Hematopoietic multipotent progenitor cell treated with erythropoietin and hydrocortisone succinate and interleukin-3 and kit ligand, for 17 days (in vitro differentiated cells): Measurements from ENCODE around the gene MRPS26.
"Not testable (repeated sequence)": the region's sequence is repeated elsewhere in the genome, so short reads cannot be mapped to it uniquely, and the experiment has no call there.

Experiments
- DNase-seq: peaks from one replicate; pipeline ENCODE4 v3.0.0-alpha.2; 2015; ENCODE audit warnings: low spot score

MRPS26 gene

DNA sequence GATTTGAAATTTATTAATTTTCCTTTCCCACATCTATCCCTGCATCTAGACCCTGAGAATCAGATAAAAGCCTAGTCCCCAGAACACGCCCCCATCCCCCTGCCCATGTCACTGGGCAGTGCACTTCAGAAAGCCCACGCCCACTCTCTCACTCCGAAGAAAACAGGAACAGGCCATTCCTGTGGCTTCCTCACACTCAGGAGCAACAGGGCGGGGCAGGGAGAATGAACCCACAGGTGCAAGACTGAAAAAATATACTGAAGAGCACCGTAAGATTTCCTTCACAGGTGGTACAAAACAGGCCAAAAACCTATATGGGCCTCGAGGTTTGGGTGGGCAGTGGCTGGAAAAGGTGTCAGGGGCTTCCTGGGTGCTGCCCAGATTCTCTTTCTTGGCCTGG is 29.0 kb downstream of the MRPS26 start:
- DNase-seq, result no peak

DNA sequence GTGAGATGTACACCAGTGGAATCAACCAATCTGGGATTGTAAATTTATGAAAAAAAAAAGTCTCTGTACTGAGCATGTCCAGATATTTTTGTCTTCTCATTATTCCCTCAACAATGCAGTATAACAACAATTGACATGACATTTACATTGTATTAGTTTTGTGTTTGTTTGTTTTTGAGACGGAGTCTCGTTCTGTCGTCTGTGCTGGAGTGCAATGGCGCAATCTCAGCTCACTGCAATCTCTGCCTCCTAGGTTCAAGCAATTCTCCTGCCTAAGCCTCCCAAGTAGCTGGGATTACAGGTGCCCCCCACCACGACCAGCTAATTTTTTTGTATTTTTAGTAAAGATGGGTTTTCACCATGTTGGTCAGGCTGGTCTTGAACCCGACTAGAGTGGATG is 29.5 kb downstream of the MRPS26 start:
- DNase-seq, result not testable (repeated sequence)

DNA sequence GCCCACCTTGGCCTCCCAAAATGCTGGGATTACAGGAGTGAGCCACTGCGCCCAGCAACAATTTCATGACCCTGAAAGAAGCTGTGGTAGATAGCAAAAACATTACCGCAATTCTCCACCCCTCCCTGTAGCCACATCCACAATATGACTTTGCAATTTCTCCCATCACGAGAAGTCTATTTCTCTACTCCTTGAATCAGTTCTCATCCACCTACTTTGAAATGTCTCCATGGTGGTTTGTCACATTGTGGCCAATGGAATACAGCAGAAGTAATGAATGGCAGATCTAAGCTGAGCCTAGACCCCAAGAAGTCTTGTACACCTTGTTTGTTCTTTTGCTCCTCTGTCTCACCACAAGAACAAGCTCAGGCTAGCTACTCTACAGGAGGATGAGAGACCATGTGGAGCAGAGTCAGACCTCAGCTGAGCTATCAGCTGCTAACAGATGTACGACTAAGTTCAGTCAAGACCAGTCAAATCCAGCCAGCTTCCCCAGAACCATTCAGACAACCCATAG is 31.8 kb downstream of the MRPS26 start:
- DNase-seq, result no peak

DNA sequence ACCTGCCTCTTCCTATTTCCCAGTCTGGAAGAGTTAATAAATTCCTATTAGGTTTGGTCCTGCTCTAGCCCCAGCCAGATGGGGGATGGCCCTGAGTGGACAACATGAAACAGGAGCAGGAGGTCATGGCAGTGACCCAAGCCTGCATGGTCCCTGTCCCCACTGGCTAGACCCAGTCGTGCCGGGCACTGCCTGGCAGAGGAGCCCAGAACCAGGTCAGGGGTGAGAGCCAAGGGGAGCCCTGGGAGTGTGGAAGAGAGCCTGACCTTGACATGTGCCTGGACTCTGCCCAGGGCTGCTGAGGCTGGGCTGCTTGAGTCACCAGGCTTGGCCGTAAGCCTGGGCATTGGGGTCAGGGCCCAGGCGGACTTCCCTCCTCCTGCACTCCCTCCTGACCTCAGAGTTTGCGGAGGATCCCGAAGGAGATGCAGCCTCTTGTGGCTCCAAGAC is 35.1 kb downstream of the MRPS26 start:
- DNase-seq, result no peak

DNA sequence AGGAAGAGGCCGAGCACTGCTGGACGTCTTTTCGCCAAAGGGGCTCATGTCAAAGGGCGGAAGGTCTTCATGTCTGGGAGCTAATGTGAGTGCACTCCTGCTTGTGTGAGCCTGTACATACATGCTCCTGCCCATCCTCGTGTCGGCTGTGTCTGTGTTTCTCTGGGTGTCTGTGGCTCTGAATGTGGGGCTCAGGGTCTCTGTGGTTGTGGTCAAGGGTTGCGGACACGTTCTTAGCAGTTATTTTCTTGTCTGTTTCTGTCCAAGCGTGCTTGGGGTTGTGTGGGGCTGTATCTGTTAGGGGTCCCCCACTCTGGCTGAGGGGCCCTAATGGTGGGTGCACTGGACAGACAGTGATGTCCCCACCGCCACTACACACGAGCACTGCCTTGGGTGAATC is 35.8 kb downstream of the MRPS26 start:
- no peak for DNase-seq

DNA sequence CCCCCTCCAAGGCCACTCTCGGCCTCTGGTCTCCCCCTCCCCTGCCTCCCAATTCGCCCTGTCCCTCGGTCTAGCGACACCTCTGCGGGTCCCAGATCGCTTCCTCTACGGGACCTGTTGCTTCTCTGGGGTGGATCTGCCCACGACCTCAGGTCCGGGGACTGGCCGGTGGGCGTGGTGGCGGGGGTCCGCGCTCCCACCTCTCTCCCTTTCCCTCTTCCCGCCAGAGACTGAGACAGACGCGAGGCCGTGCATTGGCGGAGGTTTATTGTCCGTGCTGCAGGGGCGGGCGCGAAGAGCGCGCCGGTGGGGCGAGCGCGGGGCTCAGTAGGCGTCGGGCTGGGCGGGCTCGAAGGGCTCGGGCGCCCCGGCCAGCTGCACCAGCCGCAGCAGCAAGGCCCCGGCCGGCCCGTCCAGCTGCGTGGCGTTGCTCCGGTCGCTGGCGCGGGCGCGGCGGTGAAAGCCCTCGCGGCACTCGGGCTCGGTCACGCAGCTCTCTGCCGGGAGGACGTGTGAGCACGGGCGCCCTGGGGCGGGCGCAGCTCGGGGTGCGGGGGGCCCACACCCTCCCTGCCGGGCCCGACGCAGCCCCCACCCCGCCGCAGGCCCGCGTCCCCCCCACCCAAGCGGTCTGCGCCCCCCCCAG is 36.6 kb downstream of the MRPS26 start:
- DNase-seq, result no peak

DNA sequence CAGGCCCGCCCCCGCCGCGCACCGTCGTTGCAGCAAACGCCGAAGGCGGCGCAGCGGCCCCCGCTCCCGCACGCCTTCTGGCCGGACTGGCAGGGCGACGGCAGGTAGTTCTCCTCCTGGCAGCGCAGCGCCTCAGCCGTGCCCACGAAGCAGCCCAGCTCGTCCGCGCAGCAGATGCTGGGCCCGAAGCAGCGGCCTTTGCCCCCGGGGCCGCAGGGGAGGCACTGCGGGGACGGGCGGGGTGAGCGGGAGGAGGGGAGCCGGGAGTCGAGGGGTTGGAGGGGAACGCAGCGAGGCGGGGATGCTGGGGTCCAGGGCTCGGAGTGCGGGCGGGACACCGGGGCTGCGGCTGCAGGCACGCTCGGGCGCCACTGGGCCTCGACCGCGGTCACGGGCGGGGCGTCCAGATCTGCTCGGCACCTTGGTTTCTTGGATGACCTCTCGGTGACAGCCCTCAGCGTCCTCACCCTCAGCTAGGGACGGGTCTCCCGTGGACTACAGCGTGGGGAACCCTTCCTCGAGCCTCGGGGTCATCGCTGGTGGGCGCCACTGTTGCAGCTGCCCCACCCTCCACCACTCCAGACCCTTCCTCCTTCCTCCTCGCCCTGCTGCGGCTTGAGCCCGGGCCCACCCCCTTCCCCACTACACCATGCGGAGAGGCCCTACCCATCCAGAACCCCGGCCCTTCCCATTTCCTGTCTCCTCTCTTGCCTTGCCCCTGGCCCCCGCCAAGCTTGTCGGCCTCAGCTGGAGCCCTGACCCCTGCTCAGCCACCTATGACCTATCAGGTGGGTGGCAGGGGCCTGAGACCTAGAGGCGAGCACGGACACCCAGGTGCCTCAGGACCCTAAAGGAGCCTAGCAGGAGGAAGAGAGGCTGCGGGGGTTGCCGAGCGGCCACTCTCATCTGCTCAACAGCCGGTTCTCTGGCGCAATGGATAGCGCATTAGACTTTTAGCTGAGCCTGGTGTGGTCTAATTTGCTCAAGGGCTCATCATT is 37.4 kb downstream of the MRPS26 start:
- no peak for DNase-seq

DNA sequence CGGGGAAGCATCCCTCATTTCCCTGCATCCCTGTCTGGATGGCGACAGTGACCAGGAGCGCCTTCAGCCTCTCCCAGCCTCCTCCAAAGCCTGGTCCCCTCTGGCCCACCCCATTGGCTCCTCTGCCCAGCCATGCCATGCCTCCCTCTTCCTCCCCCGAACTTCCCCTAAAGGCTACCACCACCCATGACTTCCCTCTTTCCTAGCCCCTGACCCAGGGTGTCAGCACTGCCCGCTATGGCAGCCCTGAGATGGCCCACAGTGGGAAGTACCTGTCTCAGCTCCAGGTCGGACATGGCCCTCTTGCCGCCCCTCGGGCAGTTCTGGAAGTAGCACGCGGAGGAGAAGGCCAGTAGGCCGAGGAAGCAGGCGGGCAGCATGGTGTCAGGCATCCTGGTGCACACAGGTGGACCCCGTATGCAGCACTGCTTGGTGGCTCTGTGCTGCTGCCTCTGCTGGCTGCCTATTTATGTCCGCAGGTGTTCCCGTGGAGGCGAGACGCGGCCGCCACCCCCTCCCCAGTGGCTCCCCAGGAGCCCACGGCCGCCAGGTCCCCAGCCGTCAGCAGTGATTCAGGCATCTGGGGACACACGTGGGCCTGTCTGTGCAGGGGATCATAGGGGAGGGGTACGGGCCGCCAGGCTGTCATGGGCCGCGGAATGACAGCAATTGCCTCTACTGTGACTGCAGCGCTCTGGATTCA is 38.6 kb downstream of the MRPS26 start, which contains the start of gene AVP:
Gene AVP (minus strand): TSS at position 442 of the 703 bp plus-strand sequence. CDS start 50 bp downstream, at position 392.
- DNase-seq, result no peak

DNA sequence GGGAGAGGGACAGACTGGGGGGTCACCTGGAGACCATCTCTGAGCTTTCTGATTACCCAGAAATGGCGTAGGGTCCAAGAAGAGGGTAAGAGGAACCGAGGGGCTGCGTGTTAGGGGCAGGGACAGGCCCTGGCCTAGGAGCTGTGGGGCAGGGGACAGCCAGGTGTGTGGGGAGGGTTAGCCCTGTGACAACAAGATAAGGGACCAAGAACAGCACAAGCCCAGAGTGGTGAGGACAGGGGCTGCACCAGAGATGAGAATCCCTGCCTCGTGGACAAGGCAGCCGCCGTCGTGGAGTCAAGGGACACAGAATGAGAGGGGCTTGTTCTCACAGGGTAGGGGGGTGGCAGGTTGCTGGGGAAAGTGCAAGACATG is 39.1 kb downstream of the MRPS26 start:
- DNase-seq, result no peak

DNA sequence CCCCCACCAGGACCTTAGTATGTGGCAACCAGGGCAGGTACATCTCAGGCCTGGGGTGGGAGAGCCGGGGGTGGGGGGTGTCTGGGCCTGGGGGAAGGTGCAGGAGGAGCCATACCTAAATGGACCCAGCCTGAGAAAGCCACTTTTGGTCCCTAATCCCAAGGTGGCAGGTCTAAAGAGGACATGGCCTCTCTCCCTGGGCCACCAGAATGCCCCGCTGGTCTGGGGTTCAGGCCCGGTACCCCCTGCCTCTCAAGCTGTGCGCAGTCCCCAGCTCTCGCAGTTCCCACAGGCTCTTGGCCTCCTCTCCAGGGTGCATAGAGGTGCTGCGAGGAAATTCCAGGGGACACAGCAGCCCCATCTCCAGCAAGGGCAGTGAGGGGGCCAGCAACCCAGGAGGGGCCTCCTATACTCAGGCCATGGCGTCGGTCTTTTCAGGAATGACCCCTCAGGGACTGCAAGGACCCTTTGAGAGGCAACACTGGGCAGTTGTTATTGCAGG is 39.8 kb downstream of the MRPS26 start:
- DNase-seq, result no peak

DNA sequence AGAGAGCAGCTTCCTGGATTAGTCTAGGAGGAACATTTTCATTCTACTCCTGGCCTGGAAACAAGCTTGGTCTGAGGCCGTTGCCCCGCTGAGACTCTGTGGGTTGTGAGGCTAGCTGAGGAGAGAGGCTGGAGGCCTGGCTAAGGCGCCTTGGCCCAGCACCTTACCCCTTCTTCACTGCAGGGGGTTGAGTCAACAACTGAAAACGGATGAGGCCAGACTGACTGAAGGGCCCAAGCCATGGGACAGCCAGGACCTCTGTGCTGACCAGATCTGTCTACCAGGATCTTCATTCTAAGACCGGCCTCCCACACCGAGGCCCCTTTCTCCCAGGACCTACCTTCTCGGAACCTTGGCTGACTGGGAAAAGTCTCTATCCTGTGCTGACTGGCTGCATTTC is 42.2 kb downstream of the MRPS26 start:
- no peak for DNase-seq

DNA sequence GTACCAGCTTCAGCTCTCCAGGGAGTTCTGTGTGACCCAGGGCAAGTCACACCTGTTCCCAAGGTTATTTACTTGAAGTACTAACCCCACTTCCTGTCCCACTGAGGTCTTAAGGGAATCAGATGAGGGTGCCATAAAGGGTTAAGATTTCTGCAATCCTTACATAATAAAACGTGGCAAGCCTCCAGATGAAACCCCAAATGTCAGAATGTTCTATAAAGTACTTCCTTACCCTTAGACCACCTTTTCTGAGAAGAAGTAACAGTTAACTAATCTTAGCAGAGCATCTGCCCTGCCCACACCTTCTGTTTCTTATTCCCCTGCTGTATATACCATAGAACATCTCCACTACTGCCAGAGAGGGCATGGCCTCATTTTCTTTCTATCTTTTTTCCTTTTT is 44.7 kb downstream of the MRPS26 start:
- DNase-seq, result no peak

DNA sequence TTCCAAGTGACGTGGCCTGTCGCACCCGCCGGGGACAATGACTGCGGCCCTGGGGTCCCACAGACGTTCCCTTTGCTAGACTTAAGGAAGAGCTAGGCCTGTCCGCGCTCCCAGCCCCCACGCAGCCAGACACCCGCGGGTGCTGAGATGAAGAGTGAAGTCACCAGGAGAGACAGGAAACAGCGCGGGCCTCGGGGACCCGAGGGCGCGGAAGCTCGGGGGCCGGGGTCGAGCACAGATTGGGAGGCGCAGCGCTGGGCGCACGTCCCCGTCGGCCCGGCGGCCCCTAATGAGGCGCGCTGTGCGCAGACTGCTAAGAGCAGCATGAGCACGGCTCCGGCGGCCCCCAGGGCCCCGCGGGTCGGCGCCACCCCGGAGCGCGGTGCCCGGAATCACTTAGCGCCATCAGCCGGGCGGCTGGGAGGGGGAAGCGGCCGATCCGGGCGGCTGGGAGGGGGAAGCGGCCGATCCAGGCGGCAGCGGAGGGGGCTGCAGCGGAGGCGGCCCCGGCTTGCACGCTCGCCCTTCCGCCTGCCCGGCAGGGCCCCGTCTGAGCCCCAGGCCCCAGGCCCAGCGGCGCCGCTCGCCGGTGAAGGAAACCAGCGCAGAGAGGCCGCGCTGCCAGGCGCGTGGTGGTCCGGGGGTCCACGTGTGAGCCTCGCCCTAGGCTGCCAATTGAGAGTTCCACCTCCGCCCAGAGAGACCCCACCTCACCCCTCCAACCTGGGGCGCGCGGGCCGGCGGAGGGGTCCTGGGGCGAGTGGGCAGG is 46.9 kb downstream of the MRPS26 start:
- DNase-seq, result no peak

DNA sequence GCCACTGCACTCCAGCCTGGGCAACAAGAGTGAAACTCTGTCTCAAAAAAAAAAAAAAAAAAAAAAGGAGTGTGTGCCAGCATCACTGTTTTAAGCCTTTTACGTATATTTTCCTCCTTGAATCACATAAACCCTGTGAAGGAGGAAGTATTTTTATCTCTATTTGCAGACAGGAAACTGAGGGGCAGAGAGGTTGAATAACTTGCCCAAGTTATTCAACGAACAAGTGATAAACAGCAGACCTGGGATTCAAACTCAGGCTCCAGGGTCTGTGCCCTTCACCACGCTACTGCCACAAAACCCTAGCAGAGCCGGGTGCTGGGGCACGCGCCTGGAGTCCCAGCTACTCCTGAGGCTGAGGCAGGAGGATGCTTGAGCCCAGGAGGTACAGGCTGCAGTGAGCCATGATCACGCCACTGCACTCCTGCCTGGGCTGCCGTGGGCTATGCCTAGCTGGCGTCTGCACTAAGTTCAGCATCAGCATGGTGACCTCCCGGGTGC is 48.1 kb downstream of the MRPS26 start:
- no peak for DNase-seq

DNA sequence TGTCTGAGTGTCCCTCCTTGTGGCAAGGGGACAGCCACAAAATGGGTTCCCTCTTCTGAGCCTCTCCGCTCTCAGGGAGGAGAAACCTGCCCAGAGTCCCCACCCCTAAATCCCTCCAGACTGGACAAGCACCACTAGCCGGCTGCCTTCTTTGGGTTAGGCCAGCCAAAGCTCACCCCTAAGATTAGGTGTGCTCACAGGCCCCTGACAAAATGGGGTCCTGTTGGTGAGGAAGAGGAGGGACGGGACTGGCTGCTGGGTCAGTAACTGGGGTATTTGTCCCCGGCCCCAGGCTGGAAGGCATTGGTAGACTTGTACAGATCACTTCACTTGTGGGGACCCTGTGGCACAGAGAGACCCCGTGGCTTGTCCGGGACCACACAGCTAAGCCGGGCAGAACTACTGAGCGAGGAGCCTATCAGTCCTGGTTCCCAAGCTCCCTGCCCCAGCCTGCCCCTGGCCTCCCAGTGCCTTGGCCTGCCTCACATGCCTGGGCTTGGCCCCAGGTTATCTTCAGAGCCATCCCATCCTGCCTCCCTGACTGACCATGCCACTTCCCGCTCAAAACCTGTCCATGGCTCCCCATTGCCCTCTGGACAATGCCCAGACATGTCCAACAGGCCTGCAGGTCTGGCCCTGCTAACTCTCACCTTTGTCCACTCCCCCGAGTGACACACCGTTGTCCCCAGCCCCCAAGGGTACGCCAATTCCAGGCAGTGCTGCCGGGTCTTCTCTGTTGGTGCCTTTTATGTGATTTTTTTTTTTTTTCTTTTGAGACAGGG is 49.2 kb downstream of the MRPS26 start:
- no peak for DNase-seq
